ENCODE data around the gene SF3B3.
"Not testable (repeated sequence)": the region's sequence is repeated elsewhere in the genome, so short reads cannot be mapped to it uniquely, and the experiment has no call there.

The SF3B3 gene

GRCh38 chr16:70511833-70512232 lies 11.8 kb upstream of the SF3B3 start:
- DNase-seq (ENCODE audit: low spot score), result no peak

DNA sequence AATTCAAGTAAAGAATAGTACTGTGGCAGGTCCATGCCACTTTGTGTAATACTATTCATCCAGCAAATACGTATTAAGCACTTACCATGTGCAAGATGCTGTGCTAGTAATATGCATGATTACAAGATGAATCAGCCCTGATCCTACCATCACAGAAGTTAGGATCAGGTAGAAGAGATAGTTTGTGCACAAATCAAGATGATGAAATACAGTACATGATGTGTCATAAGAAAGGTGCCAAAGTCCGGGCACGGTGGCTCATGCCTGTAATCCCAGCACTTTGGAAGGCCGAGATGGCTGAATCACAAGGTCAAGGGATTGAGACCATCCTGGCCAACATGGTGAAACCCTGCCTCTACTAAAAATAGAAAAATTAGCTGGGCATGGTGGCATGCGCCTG lies 11.2 kb upstream of the SF3B3 start:
- DNase-seq (ENCODE audit: low spot score), result peak; percentile 61

- no peak for DNase-seq (ENCODE audit: low spot score)
Observed at GRCh38 chr16:70520612-70521297, 2.9 kb upstream of the SF3B3 start.

GRCh38 chr16:70522216-70523075 lies 1.2 kb upstream of the SF3B3 start:
- peak; percentile 23 for DNase-seq (ENCODE audit: low spot score)

DNA sequence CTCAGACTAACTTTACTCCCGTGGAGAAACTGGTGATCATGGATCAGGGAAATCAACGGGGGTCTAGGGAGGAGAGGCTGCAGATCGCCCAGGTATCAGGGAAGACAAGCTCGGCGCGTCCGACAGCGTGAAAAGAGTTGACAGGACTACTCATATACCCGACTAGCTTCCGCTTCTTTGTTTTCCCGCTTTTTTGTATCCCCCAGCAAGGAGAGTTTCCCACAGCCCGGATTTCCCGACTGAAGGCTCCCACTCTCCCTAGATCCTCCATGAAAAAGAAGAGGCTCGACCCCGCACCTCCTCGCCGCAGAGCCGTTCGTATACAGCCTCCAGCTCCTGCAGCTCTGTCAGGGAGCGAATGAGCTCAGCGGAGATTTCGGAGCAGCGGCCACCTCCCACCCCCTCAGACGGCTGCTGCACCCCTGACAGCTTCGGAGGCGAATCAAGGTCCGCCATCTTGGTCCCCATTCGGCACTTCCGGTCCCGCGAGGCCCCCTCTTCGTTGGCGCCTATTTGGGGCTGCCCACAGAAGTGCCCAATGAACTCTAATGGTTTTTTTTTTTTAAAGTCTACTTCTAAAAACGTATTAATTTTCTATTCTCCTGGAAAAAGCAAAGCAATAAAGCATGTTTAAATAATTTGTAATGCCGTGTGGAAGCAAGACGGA lies 407 bp upstream of the SF3B3 start, which contains the start of gene COG4:
Gene COG4, minus strand, starts transcription at position 479 of the 667 bp plus-strand sequence. Its CDS starts 11 bp downstream, at position 468.
- peak; percentile 88 for DNase-seq (ENCODE audit: low spot score)

DNA sequence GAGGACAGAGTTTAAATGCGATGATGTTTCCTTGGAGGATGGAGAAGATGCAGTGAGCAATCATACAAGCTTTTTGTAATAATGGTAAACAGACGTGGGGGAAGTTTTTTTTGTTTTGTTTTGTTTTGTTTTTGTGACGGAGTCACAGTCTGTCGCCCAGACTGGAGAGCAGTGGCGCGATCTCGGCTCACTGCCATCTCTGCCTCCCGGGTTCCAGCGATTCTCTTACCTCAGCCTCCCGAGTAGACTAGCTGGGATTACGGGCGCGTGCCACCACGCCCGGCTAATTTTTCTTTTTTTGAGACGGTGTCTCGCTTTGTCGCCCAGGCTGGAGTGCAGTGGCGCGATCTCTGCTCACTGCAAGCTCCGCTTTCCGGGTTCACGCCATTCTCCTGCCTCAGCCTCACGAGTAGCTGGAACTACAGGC lies 796 bp downstream of the SF3B3 start:
- DNase-seq (ENCODE audit: low spot score), result not testable (repeated sequence)

GRCh38 chr16:70526403-70526802 lies 2.8 kb downstream of the SF3B3 start:
- DNase-seq (ENCODE audit: low spot score), result peak; percentile 30

GRCh38 chr16:70527315-70527996 lies 3.8 kb downstream of the SF3B3 start:
- DNase-seq (ENCODE audit: low spot score), result no peak

- DNase-seq (ENCODE audit: low spot score), result peak; percentile 82
Observed at GRCh38 chr16:70529051-70529777, 5.6 kb downstream of the SF3B3 start.

GRCh38 chr16:70529954-70530353 lies 6.3 kb downstream of the SF3B3 start:
- not testable (repeated sequence) for DNase-seq (ENCODE audit: low spot score)

DNA sequence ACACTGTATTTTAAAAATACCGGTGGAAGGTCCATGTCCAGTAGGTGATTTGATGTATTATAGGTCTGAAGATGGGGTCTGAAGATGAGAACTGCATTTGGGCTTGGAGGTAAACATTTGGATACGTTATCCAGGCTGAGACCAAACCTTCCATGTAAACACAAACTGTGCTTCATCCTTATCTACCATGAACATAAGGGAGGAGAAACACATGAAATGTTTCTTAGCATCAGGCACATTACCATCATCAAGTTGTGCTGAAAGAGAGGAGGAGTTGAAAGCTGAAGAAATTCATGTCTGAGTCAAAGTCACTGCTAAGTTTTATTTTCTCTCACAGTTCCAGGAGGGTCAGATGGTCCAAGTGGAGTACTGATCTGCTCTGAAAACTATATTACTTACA lies 11.4 kb downstream of the SF3B3 start:
- no peak for DNase-seq (ENCODE audit: low spot score)

GRCh38 chr16:70540994-70541393 lies 17.4 kb downstream of the SF3B3 start:
- DNase-seq (ENCODE audit: low spot score), result no peak

- DNase-seq (ENCODE audit: low spot score), result no peak
Observed at GRCh38 chr16:70544548-70544947, 20.9 kb downstream of the SF3B3 start.

GRCh38 chr16:70548936-70549335 lies 25.3 kb downstream of the SF3B3 start:
- no peak for DNase-seq (ENCODE audit: low spot score)

- DNase-seq (ENCODE audit: low spot score), result no peak
Observed at GRCh38 chr16:70550082-70550481, 26.5 kb downstream of the SF3B3 start.

DNA sequence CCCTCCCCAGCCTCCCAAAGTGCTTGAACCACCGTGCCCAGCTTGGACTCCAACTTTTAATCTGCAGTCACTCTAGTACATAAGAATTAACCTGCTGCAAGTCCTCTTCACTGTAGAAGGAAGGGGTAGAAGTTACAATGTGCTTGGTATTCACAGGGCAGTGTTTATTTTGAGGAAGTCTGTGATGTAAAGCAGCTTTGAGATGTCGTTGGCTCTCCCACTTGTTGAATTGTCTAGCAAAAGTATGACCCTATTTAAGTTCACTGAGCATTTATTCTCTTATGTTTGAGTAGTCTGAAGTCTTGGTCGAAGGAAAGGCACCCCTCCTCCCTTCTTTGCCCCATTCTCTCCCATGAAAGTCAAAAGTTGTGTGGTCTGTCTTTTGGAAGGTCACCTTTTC lies 28.2 kb downstream of the SF3B3 start:
- DNase-seq (ENCODE audit: low spot score), result no peak

- DNase-seq (ENCODE audit: low spot score), result no peak
Observed at GRCh38 chr16:70552675-70553074, 29.1 kb downstream of the SF3B3 start.

DNA sequence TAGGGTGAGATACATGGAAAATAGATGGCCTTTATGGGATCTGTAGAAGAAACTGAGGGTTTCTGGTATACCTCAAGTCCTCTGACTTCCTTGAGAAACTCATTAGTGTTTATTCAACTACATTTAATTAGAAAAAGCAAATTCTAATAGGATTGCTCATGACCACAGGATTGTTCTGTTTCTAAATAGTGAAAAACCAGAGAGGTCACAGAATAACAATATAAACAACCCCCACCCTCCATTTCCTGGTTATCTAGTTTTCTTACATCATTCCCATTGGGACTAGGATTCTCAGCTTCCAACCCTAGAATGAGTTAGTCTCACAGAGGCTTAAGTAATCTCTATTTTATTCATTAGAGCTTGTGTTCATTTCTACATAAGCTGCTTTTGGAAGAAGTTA lies 30.0 kb downstream of the SF3B3 start:
- no peak for DNase-seq (ENCODE audit: low spot score)

DNA sequence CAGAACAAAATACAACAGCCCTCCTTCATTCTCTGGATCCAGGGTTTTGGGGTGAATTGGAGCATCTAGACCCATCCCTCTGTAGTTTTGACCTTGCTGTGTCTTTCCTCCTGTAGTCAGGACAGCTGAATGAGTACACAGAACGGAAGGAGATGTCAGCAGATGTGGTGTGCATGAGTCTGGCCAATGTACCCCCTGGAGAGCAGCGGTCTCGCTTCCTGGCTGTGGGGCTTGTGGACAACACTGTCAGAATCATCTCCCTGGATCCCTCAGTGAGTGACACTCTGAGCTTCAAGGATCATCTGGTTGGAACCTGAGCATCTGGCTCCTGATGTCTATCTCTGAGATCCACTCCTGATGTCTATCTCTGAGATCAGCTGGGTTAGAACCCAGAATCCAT lies 32.4 kb downstream of the SF3B3 start:
- DNase-seq (ENCODE audit: low spot score), result no peak

- no peak for DNase-seq (ENCODE audit: low spot score)
Observed at GRCh38 chr16:70561623-70562022, 38.0 kb downstream of the SF3B3 start.

DNA sequence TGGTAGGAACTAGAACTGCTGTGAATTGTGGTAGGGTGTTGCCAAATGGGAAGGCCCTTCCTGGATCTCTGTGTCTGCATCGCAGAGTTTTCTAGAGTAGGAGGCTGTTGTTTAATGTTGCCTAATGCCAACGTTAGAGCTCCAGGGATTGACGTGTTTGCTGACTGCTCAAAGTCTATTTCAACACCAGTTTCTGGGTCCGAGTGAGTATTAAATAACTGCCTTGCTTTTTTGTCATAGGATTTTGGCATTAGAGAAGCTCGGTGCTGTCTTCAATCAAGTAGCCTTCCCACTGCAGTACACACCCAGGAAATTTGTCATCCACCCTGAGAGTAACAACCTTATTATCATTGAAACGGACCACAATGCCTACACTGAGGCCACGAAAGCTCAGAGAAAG lies 40.0 kb downstream of the SF3B3 start:
- no peak for DNase-seq (ENCODE audit: low spot score)

Data from RKO (cell line).